NB4 (cell line): ENCODE measurements around the gene PPP1R14C.
A peak's percentile ranks its signal among the peaks of the same experiment; 100 is the strongest.

Experiments used
- DNase-seq: peaks from one replicate; pipeline ENCODE4 v3.0.0; 2010; ENCODE audit warnings: low read depth
- H3K4me3 ChIP-seq: one replicate; pipeline ENCODE4 v1.5.1; 2011; ENCODE audit warnings: mild to moderate bottlenecking, low read depth, low read length, moderate library complexity
- MYC ChIP-seq: IDR thresholded peaks from 2 replicates; pipeline ENCODE4 v1.6.1; 2011; ENCODE audit warnings: low read depth, low read length
- POLR2A ChIP-seq: IDR thresholded peaks from 2 replicates; pipeline ENCODE4 v1.6.1; 2011; ENCODE audit warnings: mild to moderate bottlenecking; ENCODE audit not compliant: insufficient read length; ENCODE audit errors: extremely low read depth
- TF ChIP-seq, protein P1 (sequence below): IDR thresholded peaks from 2 replicates; pipeline ENCODE4 v1.6.1; 2011; ENCODE audit warnings: low read depth, low read length
- TF ChIP-seq, protein P2 (sequence below): IDR thresholded peaks from one replicate; pipeline ENCODE4 v1.5.1; 2012; ENCODE audit warnings: low read depth, low read length

PPP1R14C gene

GRCh38 chr6:150255840-150256239 lies 113.0 kb downstream of the PPP1R14C start:
- H3K4me3 ChIP-seq: no peak overlapping the region
- no peak for DNase-seq
- TF ChIP-seq, protein P1, sequence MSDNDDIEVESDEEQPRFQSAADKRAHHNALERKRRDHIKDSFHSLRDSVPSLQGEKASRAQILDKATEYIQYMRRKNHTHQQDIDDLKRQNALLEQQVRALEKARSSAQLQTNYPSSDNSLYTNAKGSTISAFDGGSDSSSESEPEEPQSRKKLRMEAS: no peak
- no peak for TF ChIP-seq MYC
- TF ChIP-seq POLR2A: no peak
- TF ChIP-seq, protein P2, sequence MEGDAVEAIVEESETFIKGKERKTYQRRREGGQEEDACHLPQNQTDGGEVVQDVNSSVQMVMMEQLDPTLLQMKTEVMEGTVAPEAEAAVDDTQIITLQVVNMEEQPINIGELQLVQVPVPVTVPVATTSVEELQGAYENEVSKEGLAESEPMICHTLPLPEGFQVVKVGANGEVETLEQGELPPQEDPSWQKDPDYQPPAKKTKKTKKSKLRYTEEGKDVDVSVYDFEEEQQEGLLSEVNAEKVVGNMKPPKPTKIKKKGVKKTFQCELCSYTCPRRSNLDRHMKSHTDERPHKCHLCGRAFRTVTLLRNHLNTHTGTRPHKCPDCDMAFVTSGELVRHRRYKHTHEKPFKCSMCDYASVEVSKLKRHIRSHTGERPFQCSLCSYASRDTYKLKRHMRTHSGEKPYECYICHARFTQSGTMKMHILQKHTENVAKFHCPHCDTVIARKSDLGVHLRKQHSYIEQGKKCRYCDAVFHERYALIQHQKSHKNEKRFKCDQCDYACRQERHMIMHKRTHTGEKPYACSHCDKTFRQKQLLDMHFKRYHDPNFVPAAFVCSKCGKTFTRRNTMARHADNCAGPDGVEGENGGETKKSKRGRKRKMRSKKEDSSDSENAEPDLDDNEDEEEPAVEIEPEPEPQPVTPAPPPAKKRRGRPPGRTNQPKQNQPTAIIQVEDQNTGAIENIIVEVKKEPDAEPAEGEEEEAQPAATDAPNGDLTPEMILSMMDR: no peak

DNA sequence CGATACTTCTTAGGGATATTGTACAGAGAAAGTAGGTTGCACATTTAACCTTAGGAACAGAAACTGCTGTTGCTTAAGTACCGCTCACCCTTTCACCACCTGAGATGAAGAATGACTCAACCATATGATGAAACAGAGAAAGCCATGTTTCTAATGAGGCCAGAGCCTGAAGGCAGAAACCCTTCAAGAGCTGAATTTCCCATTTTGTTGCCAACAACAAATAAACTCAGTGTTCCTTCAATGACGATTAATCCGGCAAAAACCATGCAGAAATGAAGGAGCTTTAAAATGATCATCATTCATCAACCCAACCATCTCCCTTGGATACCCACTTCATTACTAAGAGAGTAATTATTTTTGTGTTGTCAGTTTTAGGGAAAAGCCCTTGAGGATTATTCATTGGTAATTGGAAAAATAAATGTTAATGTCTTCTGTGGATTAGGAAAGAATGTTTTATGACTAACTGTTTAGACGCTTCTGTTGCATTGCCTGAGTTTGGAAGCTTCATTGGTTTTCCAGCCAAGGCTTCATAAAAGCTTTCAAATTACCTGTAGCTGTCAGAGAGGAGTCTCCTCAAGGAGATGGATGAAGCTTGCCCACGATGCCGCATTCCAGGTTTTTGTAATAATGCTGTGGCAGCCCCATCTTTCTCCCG lies 113.9 kb downstream of the PPP1R14C start:
- TF ChIP-seq MYC (no peak), POLR2A (no peak)
- TF ChIP-seq, protein P2: no peak
- TF ChIP-seq, protein P1: no peak
- DNase-seq: peak; percentile 12
- H3K4me3 ChIP-seq: no peak overlapping the region

GRCh38 chr6:150258381-150258780 lies 115.5 kb downstream of the PPP1R14C start:
- TF ChIP-seq, protein P2: no peak
- no peak for TF ChIP-seq MYC
- TF ChIP-seq POLR2A: no peak
- TF ChIP-seq, protein P1: no peak
- DNase-seq: no peak

DNA sequence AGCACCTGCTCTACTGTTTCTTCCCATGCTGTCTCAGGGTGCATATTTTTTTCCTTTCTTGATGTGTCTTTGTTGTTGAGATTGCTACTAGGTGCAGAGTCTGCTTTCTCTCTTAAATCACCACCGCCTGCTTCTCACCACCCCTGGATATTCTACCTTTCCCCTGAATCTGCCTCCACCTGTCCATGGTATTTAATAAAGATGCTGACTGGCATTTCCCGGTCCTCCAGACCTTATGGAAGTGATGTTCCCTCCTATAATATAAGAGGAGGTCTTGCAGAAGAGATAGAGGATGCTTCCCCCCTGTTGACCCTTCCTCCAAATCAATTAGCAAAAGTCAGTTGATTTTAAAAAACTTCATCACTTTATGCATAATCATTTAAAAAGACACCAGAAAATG lies 118.1 kb downstream of the PPP1R14C start:
- TF ChIP-seq, protein P2: no peak
- no peak for TF ChIP-seq POLR2A
- TF ChIP-seq MYC: no peak
- TF ChIP-seq, protein P1: no peak
- DNase-seq: no peak
- H3K4me3 ChIP-seq: no peak overlapping the region

More at GRCh38 chr6:150258381-150258780, 115.5 kb downstream of the PPP1R14C start:
- no peak overlapping the region for H3K4me3 ChIP-seq

GRCh38 chr6:150261997-150262697 lies 119.3 kb downstream of the PPP1R14C start:
- TF ChIP-seq MYC (no peak), POLR2A (no peak)
- TF ChIP-seq, protein P2: no peak
- no peak for DNase-seq
- H3K4me3 ChIP-seq: no peak overlapping the region
